Measurements from ENCODE around the gene TMEM87B. TPM values are rescaled to one million over a fixed set of nuclear protein-coding genes. Genes with fewer than 3 reads are reported as not detected.

Gene TMEM87B
- total RNA-seq, 1 experiment from 2014 or later, result 14.8 TPM

DNA sequence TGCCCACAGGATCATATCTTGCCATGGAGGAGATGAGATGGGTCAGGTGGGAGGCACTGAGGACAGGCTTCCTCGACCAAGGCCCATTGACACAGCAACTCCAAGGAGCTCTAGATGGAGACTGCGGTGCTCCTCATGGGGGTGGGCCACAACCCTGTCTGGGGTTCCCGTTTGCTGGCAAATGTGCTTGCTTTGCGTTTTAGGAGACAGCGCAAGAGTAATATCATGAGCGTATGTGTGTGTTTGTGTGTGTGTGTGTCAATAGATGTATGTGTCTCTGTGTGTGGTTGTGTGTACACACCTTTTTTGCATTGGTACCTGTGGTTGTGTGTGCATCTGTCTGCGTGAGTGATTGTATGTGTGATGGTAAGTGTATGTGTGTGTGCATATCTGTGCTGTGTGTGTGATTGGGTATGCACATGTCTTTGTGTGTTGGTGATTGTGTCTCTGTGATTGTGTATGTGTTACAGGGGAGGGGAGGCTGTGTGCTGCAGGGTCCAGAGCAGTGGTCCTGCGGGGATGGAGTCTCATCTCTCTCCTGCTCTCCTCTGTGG, 87.5 kb downstream of the TMEM87B start (continued):
- TF ChIP-seq, protein P1, sequence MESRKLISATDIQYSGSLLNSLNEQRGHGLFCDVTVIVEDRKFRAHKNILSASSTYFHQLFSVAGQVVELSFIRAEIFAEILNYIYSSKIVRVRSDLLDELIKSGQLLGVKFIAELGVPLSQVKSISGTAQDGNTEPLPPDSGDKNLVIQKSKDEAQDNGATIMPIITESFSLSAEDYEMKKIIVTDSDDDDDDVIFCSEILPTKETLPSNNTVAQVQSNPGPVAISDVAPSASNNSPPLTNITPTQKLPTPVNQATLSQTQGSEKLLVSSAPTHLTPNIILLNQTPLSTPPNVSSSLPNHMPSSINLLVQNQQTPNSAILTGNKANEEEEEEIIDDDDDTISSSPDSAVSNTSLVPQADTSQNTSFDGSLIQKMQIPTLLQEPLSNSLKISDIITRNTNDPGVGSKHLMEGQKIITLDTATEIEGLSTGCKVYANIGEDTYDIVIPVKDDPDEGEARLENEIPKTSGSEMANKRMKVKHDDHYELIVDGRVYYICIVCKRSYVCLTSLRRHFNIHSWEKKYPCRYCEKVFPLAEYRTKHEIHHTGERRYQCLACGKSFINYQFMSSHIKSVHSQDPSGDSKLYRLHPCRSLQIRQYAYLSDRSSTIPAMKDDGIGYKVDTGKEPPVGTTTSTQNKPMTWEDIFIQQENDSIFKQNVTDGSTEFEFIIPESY (IDR thresholded peaks at IDR 0.05; ENCODE audit: extremely low read depth, insufficient replicate concordance, low read length), result no peak
- TF ChIP-seq FOSL1 (IDR thresholded peaks at IDR 0.05; ENCODE audit: low read depth) (no peak), EZH2phosphoT487 (IDR thresholded peaks at IDR 0.05; ENCODE audit: borderline replicate concordance) (no peak), RAD21 (IDR thresholded peaks at IDR 0.05; ENCODE audit: low read depth) (no peak), REST (IDR thresholded peaks at IDR 0.05; ENCODE audit: low read depth) (no peak)

DNA sequence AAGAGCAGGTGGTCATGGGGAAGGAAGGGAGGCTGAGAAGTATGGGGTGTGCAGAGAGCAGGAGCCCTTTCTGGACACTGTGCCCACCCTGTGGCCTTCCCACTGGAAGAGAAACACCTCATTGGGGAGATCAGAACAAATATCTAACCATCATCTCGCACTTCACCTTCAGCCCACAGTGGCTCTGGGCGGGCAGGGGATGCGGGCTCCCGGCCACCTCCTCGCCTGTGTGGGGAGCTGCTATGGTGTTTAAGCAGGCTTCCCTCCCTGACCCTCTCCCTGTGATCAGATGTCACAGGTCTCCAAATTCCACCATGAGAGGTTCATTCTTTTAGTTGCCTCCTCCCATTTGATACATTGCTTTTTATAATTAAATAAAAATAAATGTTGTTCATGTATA, 88.1 kb downstream of the TMEM87B start:
- Histone ChIP-seq H2AFZ (ENCODE audit: low read depth, low read length, poor library complexity, severe bottlenecking) (no peak overlapping the region), H3K4me3 (replicated peaks in 1 of 2; ENCODE audit: low read depth in 1 of 2, low read length in 2 of 2) (no peak overlapping the region), H3K9ac (ENCODE audit: low read length) (no peak overlapping the region), H3K79me2 (ENCODE audit: insufficient read depth, low read length) (no peaks in the 10 kb centered on the region), H3K9me2 (ENCODE audit: insufficient read depth) (no peaks in the 10 kb centered on the region), H3K27me3 (ENCODE audit: insufficient read depth, low read length) (no peaks in the 10 kb centered on the region), H3K4me2 (ENCODE audit: low read length) (no peak overlapping the region), H3K4me1 (ENCODE audit: control insufficient read depth in 1 of 2, insufficient read depth in 2 of 2, low read length in 2 of 2) (no peaks in the 10 kb centered on the region), H4K20me1 (ENCODE audit: insufficient read depth) (no peaks in the 10 kb centered on the region), H3K9me3 (ENCODE audit: control insufficient read depth in 1 of 2, insufficient read depth in 1 of 2, low read depth in 1 of 2, low read length in 2 of 2) (no peaks in the 10 kb centered on the region), H3K27ac (ENCODE audit: low read depth, low read length) (no peak overlapping the region), H3K36me3 (ENCODE audit: control insufficient read depth in 1 of 2, insufficient read depth in 2 of 2, low read length in 2 of 2) (no peaks in the 10 kb centered on the region)
- ChIA-PET CTCF (no interaction called here), RAD21 (ENCODE audit: low non-redundant PET in 1 of 2, low total read pairs in 2 of 2, uncharacterized antibody in 2 of 2, unreplicated experiment in 2 of 2) (no interaction called here), POLR2A (no interaction called here)
- ATAC-seq (no peak), DNase-seq (ENCODE audit: low read depth, low spot score) (no peak)
- BruUV-seq (replicated peaks), result no TSS peak
- intact Hi-C loops (cut with micrococcal nuclease), result no loop called here
- no peak for TF ChIP-seq YY1 (IDR thresholded peaks at IDR 0.05; ENCODE audit: extremely low read depth, insufficient replicate concordance, low read depth, low read length)
- no peak for TF ChIP-seq POLR2AphosphoS5 (IDR thresholded peaks at IDR 0.05; ENCODE audit: low read depth, low read length)
- TF ChIP-seq TCF7L2 (IDR thresholded peaks at IDR 0.05; ENCODE audit: borderline replicate concordance, extremely low read depth, insufficient read depth, insufficient read length), result no peak
- no peak for TF ChIP-seq ELF1 (IDR thresholded peaks at IDR 0.05; ENCODE audit: borderline replicate concordance, low read depth)
- no peak for TF ChIP-seq FOSL1 (IDR thresholded peaks at IDR 0.05; ENCODE audit: low read depth)
- TF ChIP-seq, protein P1 (IDR thresholded peaks at IDR 0.05; ENCODE audit: extremely low read depth, insufficient replicate concordance, low read length), result no peak
- TF ChIP-seq CEBPB (IDR thresholded peaks at IDR 0.05; ENCODE audit: low read depth), result no peak
- TF ChIP-seq CTCF (IDR thresholded peaks at IDR 0.05 in 2 of 3, conservative IDR thresholded peaks at IDR 0.05 in 1 of 3; ENCODE audit: borderline replicate concordance in 1 of 3, insufficient read depth in 1 of 3, low read depth in 2 of 3, low read length in 2 of 3), result no peak
- no peak for TF ChIP-seq RAD21 (IDR thresholded peaks at IDR 0.05; ENCODE audit: low read depth)
- TF ChIP-seq SRF (IDR thresholded peaks at IDR 0.05; ENCODE audit: low read depth), result no peak
- no peak for TF ChIP-seq EGR1 (IDR thresholded peaks at IDR 0.05; ENCODE audit: low read depth)

All from HCT116 (cell line).